ENCODE measurements around the gene TNIK.
"Not testable (repeated sequence)": the region's sequence is repeated elsewhere in the genome, so short reads cannot be mapped to it uniquely, and the experiment has no call there.

The TNIK gene

GRCh38 chr3:171245796-171246765, 214.1 kb downstream of the TNIK start:
- no peak for DNase-seq (ENCODE audit: extremely low read depth, low read depth)
- TF ChIP-seq CTCF (IDR thresholded peaks at IDR 0.05; ENCODE audit: low read depth, low read length) = no peak

GRCh38 chr3:171242951-171243350, 217.3 kb downstream of the TNIK start:
- no peak for TF ChIP-seq CTCF (IDR thresholded peaks at IDR 0.05; ENCODE audit: low read depth, low read length)
- DNase-seq (ENCODE audit: extremely low read depth, low read depth) = no peak

GRCh38 chr3:171242170-171242569, 218.0 kb downstream of the TNIK start:
- no peak for DNase-seq (ENCODE audit: extremely low read depth, low read depth)
- no peak for TF ChIP-seq CTCF (IDR thresholded peaks at IDR 0.05; ENCODE audit: low read depth, low read length)

- DNase-seq (ENCODE audit: extremely low read depth, low read depth) = not testable (repeated sequence)
These were observed 218.6 kb downstream of the TNIK start for GRCh38 chr3:171241655-171242054.

GRCh38 chr3:171240504-171240835, 219.7 kb downstream of the TNIK start:
- TF ChIP-seq CTCF (IDR thresholded peaks at IDR 0.05; ENCODE audit: low read depth, low read length) = no peak
- DNase-seq (ENCODE audit: extremely low read depth, low read depth) = no peak

GRCh38 chr3:171239757-171240503, 220.3 kb downstream of the TNIK start:
- DNase-seq (ENCODE audit: extremely low read depth, low read depth) = no peak
- no peak for TF ChIP-seq CTCF (IDR thresholded peaks at IDR 0.05; ENCODE audit: low read depth, low read length)

GRCh38 chr3:171237009-171237385, 223.2 kb downstream of the TNIK start:
- no peak for TF ChIP-seq CTCF (IDR thresholded peaks at IDR 0.05; ENCODE audit: low read depth, low read length)
- DNase-seq (ENCODE audit: extremely low read depth, low read depth) = no peak

Measured in AG09319 (cell line).